K562 (cell line): ENCODE results near the gene CYB5R4. TPM values are rescaled to one million over a fixed set of nuclear protein-coding genes. Genes with fewer than 3 reads are reported as not detected.

ENCODE experiments used
- HDAC1 ChIP-seq, 2 experiments: fragments of 450-650 bp; IDR thresholded peaks; 2 replicates each; pipeline ENCODE4 v1.6.1; 2016 to 2017; ENCODE audit warnings: inconsistent platforms in 1 of 2, mild to moderate bottlenecking in 1 of 2, moderate library complexity in 1 of 2
- MTA3 ChIP-seq: fragments of 450-650 bp; formaldehyde crosslinking; IDR thresholded peaks from 2 replicates; pipeline ENCODE4 v1.6.1; 2017; ENCODE audit warnings: mild to moderate bottlenecking, borderline replicate concordance
- ZNF165 ChIP-seq: fragments of 250-450 bp; sonication (Bioruptor Pico); IDR thresholded peaks from 2 replicates; pipeline ENCODE4 v1.4.0; 2020; ENCODE audit warnings: borderline replicate concordance
- ZNF75A ChIP-seq: fragments of 450-650 bp; formaldehyde crosslinking; IDR thresholded peaks from 2 replicates; pipeline ENCODE4 v1.4.0; 2020; ENCODE audit warnings: mild to moderate bottlenecking
- ZZZ3 ChIP-seq: fragments of 450-650 bp; IDR thresholded peaks from 2 replicates; pipeline ENCODE4 v1.6.1; 2016; ENCODE audit warnings: antibody characterized with exemption, mild to moderate bottlenecking, moderate library complexity
- polyA plus RNA-seq, 8 experiments: library from polyadenylated mRNA; depleted of rRNA in 4 of 8; stranded (reverse) in 5 of 8; unstranded in 3 of 8; fragments of >200 nt; fragmentation: Nextera tagmentation in 2 of 8; fragmentation: Illumina TruSeq in 1 of 8; extraction: Ambion mirVana in 2 of 8; extraction: Trizol in 1 of 8; gene quantifications; 2 replicates each; pipeline versions ENCODE4 v1.2.1 to v1.2.3, GENCODE V29; 2011 to 2014; ENCODE audit warnings: inconsistent platforms in 1 of 8, missing spikeins in 1 of 8
- total RNA-seq, 7 experiments: library from RNA; depleted of rRNA in 6 of 7; stranded (reverse); fragments of >200 nt in 6 of 7; fragmentation: Illumina TruSeq in 2 of 7; extraction: Trizol in 2 of 7; gene quantifications; 2 replicates each; pipeline versions ENCODE4 v1.2.1 to v1.2.3, GENCODE V29; 2011 to 2021; ENCODE audit warnings: low replicate concordance in 1 of 7
- TF ChIP-seq, protein P1 (sequence below): fragments of 450-650 bp; IDR thresholded peaks from 2 replicates; pipeline ENCODE4 v1.6.1; 2018; ENCODE audit not compliant: partially characterized antibody
- TF ChIP-seq, protein P2 (sequence below): IDR thresholded peaks from 3 replicates; pipeline ENCODE4 v1.6.1; 2011; ENCODE audit warnings: borderline replicate concordance, mild to moderate bottlenecking, moderate library complexity; ENCODE audit not compliant: insufficient read length; ENCODE audit errors: extremely low read depth
- TF ChIP-seq, protein P3 (sequence below): sonication (generic); formaldehyde crosslinking; IDR thresholded peaks from 2 replicates; pipeline ENCODE4 v1.8.0; 2022; ENCODE audit warnings: mild to moderate bottlenecking, missing genetic modification reagents

Gene CYB5R4
- total and polyA plus RNA-seq, 9 of the 15 experiments (the other 6 are each of a cell fraction or from before 2014, with no cell fraction given): 5.9 to 23.1 (median 19.0) TPM

DNA sequence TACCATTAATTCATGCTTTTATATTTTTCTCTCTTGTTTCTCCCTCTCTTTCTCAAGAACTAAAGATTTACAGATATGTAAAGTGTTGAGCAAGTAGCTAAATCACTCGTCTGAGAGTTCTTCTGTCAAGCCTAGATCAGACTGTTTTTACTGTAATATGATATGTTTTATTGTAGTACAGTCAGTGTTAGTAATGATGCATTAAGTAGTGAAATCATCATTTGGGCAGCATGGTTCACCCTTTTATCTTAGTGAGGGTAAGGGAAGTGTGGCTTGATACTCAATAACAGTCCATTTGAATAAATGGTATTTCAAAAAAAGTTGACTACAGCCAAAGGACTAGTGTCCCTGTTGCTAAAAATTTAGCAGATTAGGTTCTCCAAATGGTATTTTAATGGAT lies 9.2 kb downstream of the CYB5R4 start (continued):
- TF ChIP-seq, protein P1, sequence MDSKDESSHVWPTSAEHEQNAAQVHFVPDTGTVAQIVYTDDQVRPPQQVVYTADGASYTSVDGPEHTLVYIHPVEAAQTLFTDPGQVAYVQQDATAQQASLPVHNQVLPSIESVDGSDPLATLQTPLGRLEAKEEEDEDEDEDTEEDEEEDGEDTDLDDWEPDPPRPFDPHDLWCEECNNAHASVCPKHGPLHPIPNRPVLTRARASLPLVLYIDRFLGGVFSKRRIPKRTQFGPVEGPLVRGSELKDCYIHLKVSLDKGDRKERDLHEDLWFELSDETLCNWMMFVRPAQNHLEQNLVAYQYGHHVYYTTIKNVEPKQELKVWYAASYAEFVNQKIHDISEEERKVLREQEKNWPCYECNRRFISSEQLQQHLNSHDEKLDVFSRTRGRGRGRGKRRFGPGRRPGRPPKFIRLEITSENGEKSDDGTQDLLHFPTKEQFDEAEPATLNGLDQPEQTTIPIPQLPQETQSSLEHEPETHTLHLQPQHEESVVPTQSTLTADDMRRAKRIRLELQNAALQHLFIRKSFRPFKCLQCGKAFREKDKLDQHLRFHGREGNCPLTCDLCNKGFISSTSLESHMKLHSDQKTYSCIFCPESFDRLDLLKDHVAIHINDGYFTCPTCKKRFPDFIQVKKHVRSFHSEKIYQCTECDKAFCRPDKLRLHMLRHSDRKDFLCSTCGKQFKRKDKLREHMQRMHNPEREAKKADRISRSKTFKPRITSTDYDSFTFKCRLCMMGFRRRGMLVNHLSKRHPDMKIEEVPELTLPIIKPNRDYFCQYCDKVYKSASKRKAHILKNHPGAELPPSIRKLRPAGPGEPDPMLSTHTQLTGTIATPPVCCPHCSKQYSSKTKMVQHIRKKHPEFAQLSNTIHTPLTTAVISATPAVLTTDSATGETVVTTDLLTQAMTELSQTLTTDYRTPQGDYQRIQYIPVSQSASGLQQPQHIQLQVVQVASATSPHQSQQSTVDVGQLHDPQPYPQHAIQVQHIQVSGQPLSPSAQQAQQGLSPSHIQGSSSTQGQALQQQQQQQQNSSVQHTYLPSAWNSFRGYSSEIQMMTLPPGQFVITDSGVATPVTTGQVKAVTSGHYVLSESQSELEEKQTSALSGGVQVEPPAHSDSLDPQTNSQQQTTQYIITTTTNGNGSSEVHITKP: no peak
- TF ChIP-seq ZNF165 (CRISPR knock-in tag) (no peak), MTA3 (no peak), ZNF75A (no peak), ZZZ3 (no peak), HDAC1 (IDR thresholded peaks at IDR 0.05) (no peak)
- TF ChIP-seq, protein P2, sequence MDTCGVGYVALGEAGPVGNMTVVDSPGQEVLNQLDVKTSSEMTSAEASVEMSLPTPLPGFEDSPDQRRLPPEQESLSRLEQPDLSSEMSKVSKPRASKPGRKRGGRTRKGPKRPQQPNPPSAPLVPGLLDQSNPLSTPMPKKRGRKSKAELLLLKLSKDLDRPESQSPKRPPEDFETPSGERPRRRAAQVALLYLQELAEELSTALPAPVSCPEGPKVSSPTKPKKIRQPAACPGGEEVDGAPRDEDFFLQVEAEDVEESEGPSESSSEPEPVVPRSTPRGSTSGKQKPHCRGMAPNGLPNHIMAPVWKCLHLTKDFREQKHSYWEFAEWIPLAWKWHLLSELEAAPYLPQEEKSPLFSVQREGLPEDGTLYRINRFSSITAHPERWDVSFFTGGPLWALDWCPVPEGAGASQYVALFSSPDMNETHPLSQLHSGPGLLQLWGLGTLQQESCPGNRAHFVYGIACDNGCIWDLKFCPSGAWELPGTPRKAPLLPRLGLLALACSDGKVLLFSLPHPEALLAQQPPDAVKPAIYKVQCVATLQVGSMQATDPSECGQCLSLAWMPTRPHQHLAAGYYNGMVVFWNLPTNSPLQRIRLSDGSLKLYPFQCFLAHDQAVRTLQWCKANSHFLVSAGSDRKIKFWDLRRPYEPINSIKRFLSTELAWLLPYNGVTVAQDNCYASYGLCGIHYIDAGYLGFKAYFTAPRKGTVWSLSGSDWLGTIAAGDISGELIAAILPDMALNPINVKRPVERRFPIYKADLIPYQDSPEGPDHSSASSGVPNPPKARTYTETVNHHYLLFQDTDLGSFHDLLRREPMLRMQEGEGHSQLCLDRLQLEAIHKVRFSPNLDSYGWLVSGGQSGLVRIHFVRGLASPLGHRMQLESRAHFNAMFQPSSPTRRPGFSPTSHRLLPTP: no peak
- TF ChIP-seq, protein P3, sequence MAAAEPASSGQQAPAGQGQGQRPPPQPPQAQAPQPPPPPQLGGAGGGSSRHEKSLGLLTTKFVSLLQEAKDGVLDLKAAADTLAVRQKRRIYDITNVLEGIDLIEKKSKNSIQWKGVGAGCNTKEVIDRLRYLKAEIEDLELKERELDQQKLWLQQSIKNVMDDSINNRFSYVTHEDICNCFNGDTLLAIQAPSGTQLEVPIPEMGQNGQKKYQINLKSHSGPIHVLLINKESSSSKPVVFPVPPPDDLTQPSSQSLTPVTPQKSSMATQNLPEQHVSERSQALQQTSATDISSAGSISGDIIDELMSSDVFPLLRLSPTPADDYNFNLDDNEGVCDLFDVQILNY (CRISPR knock-in tag): no peak
